ENCODE measurements around the gene RPL19.

- TF ChIP-seq CTCF (IDR thresholded peaks at IDR 0.05), result no peak
- no peak for TF ChIP-seq POLR2A (IDR thresholded peaks at IDR 0.05)
These were observed 7.2 kb upstream of the RPL19 start for GRCh38 chr17:39192901-39193300.

All from body of pancreas (tissue), 4 donors.